Measurements from ENCODE around the gene STAB2.
A peak's percentile ranks its signal among the peaks of the same experiment; 100 is the strongest.

STAB2 gene

DNA sequence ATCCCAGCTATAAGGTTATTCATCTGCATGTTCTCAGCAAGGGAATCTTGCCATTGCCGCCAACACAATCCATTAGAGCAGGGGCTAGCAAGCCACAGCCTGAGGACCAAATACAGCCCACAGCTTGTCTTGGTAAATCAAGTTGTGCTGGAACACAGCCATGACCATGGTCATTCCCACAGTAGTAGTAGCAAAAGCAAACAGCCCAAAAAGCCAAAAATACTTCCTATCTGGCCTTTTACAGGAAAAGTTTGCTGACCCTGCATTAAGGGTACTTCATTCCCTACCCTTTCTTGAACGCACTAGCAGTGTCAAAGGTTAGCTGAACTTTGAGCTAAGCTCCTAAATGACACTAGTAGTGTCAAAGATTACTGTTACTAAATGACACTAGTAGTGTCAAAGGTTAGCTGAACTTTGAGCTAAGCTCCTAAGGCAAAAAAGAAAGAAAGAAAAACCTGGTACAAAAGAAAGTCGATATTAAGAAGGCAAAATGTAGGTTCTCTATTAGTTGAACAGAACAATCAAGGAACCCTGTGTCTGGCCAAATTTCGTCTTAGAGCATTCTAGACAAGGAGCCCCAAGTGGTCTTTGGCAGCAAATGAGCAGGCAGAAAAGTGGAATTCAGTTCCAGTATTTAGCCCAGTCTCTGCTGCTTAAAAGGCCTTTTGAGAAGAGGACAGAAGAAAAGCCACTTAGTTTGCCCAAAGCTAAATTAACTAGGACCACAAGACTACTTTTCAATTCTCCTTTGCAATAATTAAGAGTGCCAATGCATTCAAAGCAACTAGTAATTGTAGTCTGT lies 186.2 kb downstream of the STAB2 start:
- TF ChIP-seq, protein P1, sequence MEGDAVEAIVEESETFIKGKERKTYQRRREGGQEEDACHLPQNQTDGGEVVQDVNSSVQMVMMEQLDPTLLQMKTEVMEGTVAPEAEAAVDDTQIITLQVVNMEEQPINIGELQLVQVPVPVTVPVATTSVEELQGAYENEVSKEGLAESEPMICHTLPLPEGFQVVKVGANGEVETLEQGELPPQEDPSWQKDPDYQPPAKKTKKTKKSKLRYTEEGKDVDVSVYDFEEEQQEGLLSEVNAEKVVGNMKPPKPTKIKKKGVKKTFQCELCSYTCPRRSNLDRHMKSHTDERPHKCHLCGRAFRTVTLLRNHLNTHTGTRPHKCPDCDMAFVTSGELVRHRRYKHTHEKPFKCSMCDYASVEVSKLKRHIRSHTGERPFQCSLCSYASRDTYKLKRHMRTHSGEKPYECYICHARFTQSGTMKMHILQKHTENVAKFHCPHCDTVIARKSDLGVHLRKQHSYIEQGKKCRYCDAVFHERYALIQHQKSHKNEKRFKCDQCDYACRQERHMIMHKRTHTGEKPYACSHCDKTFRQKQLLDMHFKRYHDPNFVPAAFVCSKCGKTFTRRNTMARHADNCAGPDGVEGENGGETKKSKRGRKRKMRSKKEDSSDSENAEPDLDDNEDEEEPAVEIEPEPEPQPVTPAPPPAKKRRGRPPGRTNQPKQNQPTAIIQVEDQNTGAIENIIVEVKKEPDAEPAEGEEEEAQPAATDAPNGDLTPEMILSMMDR (IDR thresholded peaks at IDR 0.05; ENCODE audit: low read depth, low read length) = no peak
- no peak overlapping the region for H3K4me3 ChIP-seq (ENCODE audit: low read depth, low read length)

DNA sequence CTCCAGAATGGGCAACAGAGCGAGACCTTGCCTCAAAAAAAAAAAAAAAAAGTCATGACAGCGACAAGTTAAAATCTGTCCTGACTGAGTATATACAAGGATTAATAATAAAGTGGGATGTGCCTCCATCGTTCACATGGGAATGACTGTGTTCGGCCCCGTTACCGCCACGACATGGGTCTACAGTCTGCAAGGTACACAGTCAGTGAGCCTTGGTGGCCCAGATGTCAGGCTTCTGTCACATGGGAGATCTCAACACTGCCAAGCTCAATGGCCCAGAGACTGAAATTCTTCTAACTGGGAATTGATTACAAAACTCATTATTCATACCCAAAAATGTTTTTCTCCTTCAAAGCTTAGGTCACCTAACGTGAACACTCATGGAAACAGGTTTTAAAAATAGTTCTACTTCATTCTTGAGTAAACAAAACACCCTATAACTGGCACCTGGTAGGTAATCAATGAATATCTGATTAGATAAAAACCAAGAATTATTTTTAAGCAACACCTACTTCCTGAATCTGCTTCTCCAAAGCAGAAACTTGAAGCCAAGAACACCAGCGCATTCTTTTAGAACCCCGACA lies 188.0 kb downstream of the STAB2 start:
- H3K4me3 ChIP-seq (ENCODE audit: low read depth, low read length) = no peak overlapping the region
- TF ChIP-seq, protein P1 (IDR thresholded peaks at IDR 0.05; ENCODE audit: low read depth, low read length) = no peak

DNA sequence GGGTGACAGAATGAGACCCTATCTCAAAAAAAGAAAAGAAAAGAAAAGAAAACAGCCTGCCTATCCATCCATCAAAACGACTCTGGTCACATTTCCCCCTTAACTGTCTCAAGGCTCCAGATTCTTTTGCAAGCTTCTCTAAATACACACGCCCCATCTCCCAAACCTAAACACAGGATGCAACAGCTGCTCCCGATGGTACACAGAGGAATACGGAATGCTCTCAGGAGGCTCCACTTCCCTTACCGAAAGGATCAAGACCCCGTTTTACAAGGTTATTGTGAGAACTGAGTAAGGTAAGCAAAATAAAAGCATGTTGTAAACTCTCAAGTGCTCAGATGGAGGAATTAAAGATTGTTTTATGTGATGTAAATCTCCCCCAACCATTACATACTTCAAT lies 191.7 kb downstream of the STAB2 start:
- TF ChIP-seq, protein P1 (IDR thresholded peaks at IDR 0.05; ENCODE audit: low read depth, low read length) = no peak
- H3K4me3 ChIP-seq (ENCODE audit: low read depth, low read length) = peak overlapping the region; percentile 9; the same call in 1 of the 2 replicates

DNA sequence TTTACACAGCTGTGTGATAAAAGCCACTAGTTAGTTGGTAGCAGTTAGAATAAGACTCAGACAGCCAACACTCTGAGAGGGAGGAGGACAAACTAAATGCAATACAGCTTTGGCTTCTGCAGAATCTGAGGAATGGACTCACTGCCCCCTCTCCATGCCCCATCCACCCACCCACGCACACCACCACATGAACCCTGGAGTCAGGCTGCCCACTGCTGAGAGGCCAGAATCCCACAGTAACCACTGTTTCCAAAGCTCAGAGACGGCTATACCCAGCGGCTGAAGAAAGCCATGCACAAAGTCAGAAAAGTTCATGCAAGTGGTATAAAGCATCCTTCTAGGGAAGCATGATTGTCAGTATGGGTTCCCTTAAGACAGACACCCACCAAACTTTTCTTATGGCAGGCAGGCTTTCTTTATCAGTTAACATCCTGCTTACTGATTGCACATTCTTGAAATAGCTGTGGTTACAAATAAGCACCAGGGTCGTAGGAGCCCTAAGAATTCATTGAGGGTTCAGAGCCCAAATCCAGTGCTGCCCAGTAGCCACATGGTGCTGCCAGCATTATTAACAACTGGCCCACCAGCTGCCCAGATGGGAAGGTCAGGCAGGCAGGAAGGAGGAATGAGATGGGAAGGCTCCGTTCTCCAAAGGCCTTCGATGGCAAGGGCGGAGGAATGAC lies 192.5 kb downstream of the STAB2 start:
- TF ChIP-seq, protein P1 (IDR thresholded peaks at IDR 0.05; ENCODE audit: low read depth, low read length) = no peak
- no peak overlapping the region for H3K4me3 ChIP-seq (ENCODE audit: low read depth, low read length)

DNA sequence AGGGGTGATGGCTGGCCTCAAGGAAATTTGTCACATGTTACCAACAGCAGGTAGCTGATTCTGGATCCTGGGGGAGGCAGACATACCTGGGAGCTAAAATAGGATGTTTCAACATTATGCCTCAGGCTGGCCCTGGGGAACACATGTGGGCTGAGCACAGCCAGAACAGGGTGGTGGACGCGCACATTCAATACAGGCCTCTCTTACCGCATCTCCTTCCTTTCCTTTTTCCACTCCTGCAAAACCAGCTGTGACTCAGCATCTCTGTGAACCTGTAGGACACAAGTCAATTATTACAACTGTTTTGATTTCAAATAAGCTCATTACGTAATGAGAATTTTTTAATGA lies 193.0 kb downstream of the STAB2 start:
- H3K4me3 ChIP-seq (ENCODE audit: low read depth, low read length) = no peak overlapping the region
- TF ChIP-seq, protein P1 (IDR thresholded peaks at IDR 0.05; ENCODE audit: low read depth, low read length) = no peak

DNA sequence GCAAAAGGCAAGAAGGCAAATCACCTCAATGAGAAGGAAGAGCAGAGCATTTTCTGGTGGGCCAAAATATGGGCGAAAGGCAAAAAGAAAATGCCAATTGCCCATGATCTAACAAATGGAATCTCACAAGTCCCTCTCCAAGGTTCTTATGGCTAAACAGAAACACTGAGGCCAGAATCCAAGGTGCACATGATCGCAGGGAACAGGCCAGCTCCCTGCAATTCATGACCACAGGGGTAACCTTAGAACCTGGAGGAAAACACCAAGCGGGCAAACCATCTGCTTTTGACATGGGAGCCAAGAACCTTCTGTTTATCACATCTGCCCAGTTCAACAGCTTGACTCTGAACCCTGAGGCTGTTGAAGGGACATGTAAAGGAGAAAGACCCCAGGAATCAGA lies 193.9 kb downstream of the STAB2 start:
- TF ChIP-seq, protein P1 (IDR thresholded peaks at IDR 0.05; ENCODE audit: low read depth, low read length) = no peak
- no peak overlapping the region for H3K4me3 ChIP-seq (ENCODE audit: low read depth, low read length)

DNA sequence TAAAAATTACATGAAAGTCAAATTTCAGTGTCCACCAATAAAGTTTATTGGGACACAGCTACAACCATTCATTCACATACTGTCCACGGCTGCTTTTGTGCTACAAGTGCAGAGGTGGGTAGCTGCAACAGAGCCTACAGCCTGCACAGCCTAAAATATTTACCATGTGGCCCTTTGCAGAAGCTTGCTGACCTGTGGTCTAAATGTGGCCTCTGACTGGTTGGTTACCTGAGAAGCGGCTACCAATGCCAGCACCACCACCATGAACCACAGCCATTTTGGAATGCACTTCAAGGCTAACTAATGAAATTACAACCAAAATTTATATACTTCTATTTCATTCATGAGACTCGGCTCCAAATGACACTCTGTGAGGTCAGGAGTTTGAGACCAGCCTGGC lies 195.3 kb downstream of the STAB2 start:
- TF ChIP-seq, protein P1 (IDR thresholded peaks at IDR 0.05; ENCODE audit: low read depth, low read length) = no peak
- H3K4me3 ChIP-seq (ENCODE audit: low read depth, low read length) = no peak overlapping the region

Data from WI38 (cell line).